Measurements from ENCODE around the gene MED22. TPM values are rescaled to one million over a fixed set of nuclear protein-coding genes. Genes with fewer than 3 reads are reported as not detected.

MED22 gene
- total and polyA plus RNA-seq, 2 of the 8 experiments (the other 6 are each of a cell fraction or from before 2014, with no cell fraction given) = 56.4 to 68.4 TPM

- TF ChIP-seq GABPA (IDR thresholded peaks at IDR 0.05; ENCODE audit: borderline replicate concordance, insufficient read depth, low read length) (peak; percentile 89), NANOG (IDR thresholded peaks at IDR 0.05; ENCODE audit: insufficient read depth, low read depth, low read length, poor library complexity, severe bottlenecking) (no peak), POLR2A (IDR thresholded peaks at IDR 0.05; ENCODE audit: control extremely low read depth in 1 of 2, low read depth in 2 of 2, low read length in 2 of 2) (peak in 1 of 2 experiments; percentile 82; a peak in 2 of 3 replicates), KDM5A (IDR thresholded peaks at IDR 0.05; ENCODE audit: low read length) (peak; percentile 63), USF2 (IDR thresholded peaks at IDR 0.05; ENCODE audit: low read length) (peak; percentile 31; the same call in 1 of the 2 replicates), KDM4A (IDR thresholded peaks at IDR 0.05; ENCODE audit: low read depth, low read length, severe bottlenecking) (peak; percentile 72), CHD2 (IDR thresholded peaks at IDR 0.05; ENCODE audit: low read length) (no peak; the same call in 1 of the 2 replicates), KDM1A (IDR thresholded peaks at IDR 0.05; ENCODE audit: borderline replicate concordance, low read length) (no peak), POU5F1 (IDR thresholded peaks at IDR 0.05; ENCODE audit: low read depth, low read length) (no peak), EGR1 (IDR thresholded peaks at IDR 0.05; ENCODE audit: borderline replicate concordance, low read depth, low read length) (peak; percentile 82), NRF1 (IDR thresholded peaks at IDR 0.05; ENCODE audit: low read depth, low read length) (no peak), HDAC6 (IDR thresholded peaks at IDR 0.05; ENCODE audit: low read depth, low read length) (no peak), ZNF274 (IDR thresholded peaks at IDR 0.05; ENCODE audit: borderline replicate concordance, extremely low read depth, low read length) (no peak), SP4 (IDR thresholded peaks at IDR 0.05; ENCODE audit: low read length) (peak; percentile 62; the same call in 1 of the 2 replicates), E2F6 (IDR thresholded peaks at IDR 0.05) (peak; percentile 77), ASH2L (IDR thresholded peaks at IDR 0.05; ENCODE audit: low read length) (peak; percentile 43), GTF2F1 (IDR thresholded peaks at IDR 0.05; ENCODE audit: borderline replicate concordance, low read depth, low read length) (no peak), JUN (IDR thresholded peaks at IDR 0.05; ENCODE audit: low read depth, low read length) (no peak), BCL11A (IDR thresholded peaks at IDR 0.05; ENCODE audit: low read depth in 2 of 2, low read length in 2 of 2) (no peak), ATF2 (IDR thresholded peaks at IDR 0.05; ENCODE audit: low read length) (no peak; the same call in 1 of the 2 replicates), CHD1 (IDR thresholded peaks at IDR 0.05; ENCODE audit: low read depth, low read length) (no peak)
Observed at GRCh38 chr9:133335924-133336811, 11.8 kb downstream of the MED22 start, which contains the start of gene SURF6 (continued).

All from H1 (cell line).